ENCODE measurements around the gene DDTL. TPM values are rescaled to one million over a fixed set of nuclear protein-coding genes. Genes with fewer than 3 reads are reported as not detected.
"Not testable (repeated sequence)": the region's sequence is repeated elsewhere in the genome, so short reads cannot be mapped to it uniquely, and the experiment has no call there.

The DDTL gene
- total RNA-seq, 1 experiment from 2014 or later = 0.51 TPM

- no peak for DNase-seq (ENCODE audit: low spot score)
These were observed 3.5 kb downstream of the DDTL start for GRCh38 chr22:23970201-23970641.

GRCh38 chr22:23970816-23971486 lies 4.3 kb downstream of the DDTL start:
- no peak for DNase-seq (ENCODE audit: low spot score)

GRCh38 chr22:23971927-23972326 lies 5.2 kb downstream of the DDTL start:
- not testable (repeated sequence) for DNase-seq (ENCODE audit: low spot score)

GRCh38 chr22:23974345-23974744 lies 7.7 kb downstream of the DDTL start, which contains the start of gene DDT:
TSS of gene DDT (minus strand) at chr22:23974441. CDS start at chr22:23974414, 27 bp downstream.
- DNase-seq (ENCODE audit: low spot score) = not testable (repeated sequence)

GRCh38 chr22:23974836-23975352 lies 8.2 kb downstream of the DDTL start:
- not testable (repeated sequence) for DNase-seq (ENCODE audit: low spot score)

GRCh38 chr22:23977304-23977703 lies 10.6 kb downstream of the DDTL start:
- not testable (repeated sequence) for DNase-seq (ENCODE audit: low spot score)

GRCh38 chr22:23979557-23980240 lies 13.0 kb downstream of the DDTL start, which contains the start of gene GSTT2:
TSS of gene GSTT2 (plus strand) at chr22:23980134.
- DNase-seq (ENCODE audit: low spot score) = not testable (repeated sequence)

- not testable (repeated sequence) for DNase-seq (ENCODE audit: low spot score)
These were observed 13.9 kb downstream of the DDTL start for GRCh38 chr22:23980567-23980966.

GRCh38 chr22:23984430-23984829 lies 17.7 kb downstream of the DDTL start:
- no peak for DNase-seq (ENCODE audit: low spot score)

GRCh38 chr22:23986089-23986488 lies 19.4 kb downstream of the DDTL start:
- DNase-seq (ENCODE audit: low spot score) = not testable (repeated sequence)

- not testable (repeated sequence) for DNase-seq (ENCODE audit: low spot score)
These were observed 20.0 kb downstream of the DDTL start for GRCh38 chr22:23986538-23987178.

GRCh38 chr22:23989583-23990244 lies 23.0 kb downstream of the DDTL start:
- DNase-seq (ENCODE audit: low spot score) = not testable (repeated sequence)

GRCh38 chr22:23993080-23993479 lies 26.4 kb downstream of the DDTL start:
- DNase-seq (ENCODE audit: low spot score) = not testable (repeated sequence)

GRCh38 chr22:23993581-23994177 lies 27.0 kb downstream of the DDTL start:
- not testable (repeated sequence) for DNase-seq (ENCODE audit: low spot score)

- no peak for DNase-seq (ENCODE audit: low spot score)
These were observed 30.4 kb downstream of the DDTL start for GRCh38 chr22:23997092-23997491.

- DNase-seq (ENCODE audit: low spot score) = not testable (repeated sequence)
These were observed 33.1 kb downstream of the DDTL start for GRCh38 chr22:23999779-24000178.

- no peak for DNase-seq (ENCODE audit: low spot score)
These were observed 34.6 kb downstream of the DDTL start for GRCh38 chr22:24001314-24001713.

GRCh38 chr22:24002272-24002671 lies 35.6 kb downstream of the DDTL start:
- DNase-seq (ENCODE audit: low spot score) = no peak

GRCh38 chr22:24002851-24003250 lies 36.2 kb downstream of the DDTL start:
- no peak for DNase-seq (ENCODE audit: low spot score)

- no peak for DNase-seq (ENCODE audit: low spot score)
These were observed 37.2 kb downstream of the DDTL start for GRCh38 chr22:24003887-24004286.

- no peak for DNase-seq (ENCODE audit: low spot score)
These were observed 38.5 kb downstream of the DDTL start, which contains the start of gene GSTT4 for GRCh38 chr22:24005201-24005600. TSS of gene GSTT4 (minus strand) at chr22:24005453. CDS start at chr22:24005356, 97 bp downstream.

All from HT-29 (cell line).